GM21515 (cell line): ENCODE data around the gene GRB10.
"Not testable (repeated sequence)": the region's sequence is repeated elsewhere in the genome, so short reads cannot be mapped to it uniquely, and the experiment has no call there.

Source experiments
- ATAC-seq: cut with Tn5 transposase; IDR thresholded peaks from one replicate; pipeline ENCODE4 v1.9.1; 2021; ENCODE audit not compliant: unreplicated experiment

Gene GRB10

DNA sequence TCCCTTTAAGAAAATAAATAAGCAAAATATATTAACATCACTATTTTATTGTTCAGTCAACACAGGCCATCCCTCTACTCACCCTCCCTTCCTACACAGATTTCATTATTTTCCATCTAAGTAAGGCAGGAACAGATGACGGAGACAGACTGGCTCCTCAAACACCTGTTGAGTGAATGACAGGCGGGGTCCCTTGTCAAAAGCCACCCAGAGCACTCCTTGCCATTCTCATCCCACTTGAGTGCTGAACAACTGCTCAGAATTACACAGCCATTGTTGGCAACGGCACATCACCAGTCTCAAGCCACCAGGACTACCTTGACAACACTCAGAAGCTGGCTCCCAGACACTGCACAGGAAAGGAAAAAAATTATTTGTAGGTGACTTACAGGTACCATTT is 3.3 kb downstream of the GRB10 start:
- no peak for ATAC-seq

DNA sequence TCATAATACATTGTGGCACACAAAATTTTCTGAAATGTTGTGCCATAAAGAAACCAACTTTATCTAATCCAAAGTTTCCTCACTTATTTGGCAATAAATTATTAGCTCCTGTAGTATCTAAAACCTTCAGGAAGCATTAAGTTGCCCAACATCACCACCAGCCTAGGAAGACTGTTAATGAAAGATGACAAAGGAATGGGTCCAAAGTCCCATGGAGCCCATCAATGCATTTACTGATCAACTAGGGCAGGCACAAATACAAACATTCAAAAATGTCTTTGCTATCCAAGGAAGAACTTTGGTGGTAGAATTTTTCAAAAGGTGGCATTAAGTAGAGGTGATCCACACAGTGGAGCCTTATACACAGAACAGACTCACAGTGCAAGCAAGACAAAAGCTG is 4.5 kb downstream of the GRB10 start:
- ATAC-seq: no peak

DNA sequence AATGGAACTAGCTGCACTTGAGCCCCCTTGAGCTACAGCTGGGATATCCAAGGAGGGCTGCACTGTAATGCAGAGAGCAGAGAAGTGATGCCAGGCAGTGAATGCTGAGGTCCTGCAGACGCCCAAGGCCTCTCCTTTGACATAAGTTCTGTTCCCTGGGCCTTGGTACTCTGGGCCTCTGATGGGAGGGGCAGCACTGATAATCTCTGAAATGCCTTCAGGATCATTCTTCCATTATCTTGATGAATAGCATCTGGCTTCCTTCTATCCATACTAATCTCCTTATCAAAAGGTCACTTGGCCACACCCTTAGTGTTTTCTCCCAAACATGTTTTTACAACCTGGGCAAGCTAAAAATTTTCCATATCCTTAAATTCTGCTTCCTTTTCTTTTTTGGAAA is 6.9 kb downstream of the GRB10 start:
- no peak for ATAC-seq

DNA sequence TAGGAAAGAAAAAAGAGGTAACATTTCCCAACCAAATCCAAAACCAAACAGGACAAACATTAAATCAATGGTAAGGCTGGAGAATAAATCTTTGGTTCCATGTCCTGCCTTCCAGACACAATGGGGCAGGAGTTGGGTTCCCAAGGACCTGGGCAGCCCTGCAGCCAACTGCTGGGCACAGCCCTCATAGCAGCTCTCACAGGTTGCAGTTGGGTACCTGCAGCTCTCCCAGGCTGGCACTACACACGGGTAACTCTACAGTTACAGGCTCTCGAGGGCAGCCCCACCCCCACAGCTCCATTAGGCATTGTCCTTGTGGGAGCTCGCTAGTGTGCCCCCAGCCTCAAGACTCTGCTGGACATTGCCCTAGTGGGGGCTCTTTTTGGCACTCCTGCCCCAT is 7.5 kb downstream of the GRB10 start:
- ATAC-seq: no peak

DNA sequence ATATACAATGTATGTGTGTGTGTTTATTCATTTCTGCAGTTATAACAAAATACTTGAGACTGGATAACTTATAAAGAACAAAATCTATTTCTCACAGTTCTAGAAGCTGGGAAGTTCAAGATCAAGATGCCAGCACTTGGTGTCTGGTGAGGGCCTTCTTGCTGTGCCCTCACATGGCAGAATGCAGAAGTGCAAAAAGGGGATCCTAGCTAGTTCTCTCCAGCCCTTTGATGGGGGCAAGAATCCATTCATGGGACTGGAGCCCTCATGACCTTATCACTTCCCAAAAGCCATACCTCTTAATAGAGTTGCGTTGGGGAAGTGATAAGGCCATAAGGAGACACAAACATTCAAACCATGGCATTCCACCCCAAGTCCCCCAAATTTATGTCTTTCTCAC is 8.4 kb downstream of the GRB10 start:
- ATAC-seq: no peak

DNA sequence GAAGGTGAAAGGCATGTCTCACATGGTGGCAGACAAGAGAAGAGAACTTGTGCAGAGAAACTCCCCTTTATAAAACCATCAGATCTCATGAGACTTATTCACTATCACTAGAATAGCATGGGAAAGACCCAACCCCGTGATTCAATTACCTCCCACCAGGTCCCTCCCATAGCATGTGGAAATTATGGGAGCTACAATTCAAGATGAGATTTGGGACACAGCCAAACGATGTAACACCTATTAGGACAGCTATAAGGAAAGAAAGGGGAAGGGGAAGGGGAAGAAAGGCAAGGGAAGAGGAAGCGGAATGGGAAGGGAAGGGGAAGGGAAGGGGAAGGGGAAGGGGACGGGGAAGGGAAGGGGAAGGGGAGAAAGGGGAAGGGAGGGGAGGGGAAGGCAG is 9.6 kb downstream of the GRB10 start:
- not testable (repeated sequence) for ATAC-seq

DNA sequence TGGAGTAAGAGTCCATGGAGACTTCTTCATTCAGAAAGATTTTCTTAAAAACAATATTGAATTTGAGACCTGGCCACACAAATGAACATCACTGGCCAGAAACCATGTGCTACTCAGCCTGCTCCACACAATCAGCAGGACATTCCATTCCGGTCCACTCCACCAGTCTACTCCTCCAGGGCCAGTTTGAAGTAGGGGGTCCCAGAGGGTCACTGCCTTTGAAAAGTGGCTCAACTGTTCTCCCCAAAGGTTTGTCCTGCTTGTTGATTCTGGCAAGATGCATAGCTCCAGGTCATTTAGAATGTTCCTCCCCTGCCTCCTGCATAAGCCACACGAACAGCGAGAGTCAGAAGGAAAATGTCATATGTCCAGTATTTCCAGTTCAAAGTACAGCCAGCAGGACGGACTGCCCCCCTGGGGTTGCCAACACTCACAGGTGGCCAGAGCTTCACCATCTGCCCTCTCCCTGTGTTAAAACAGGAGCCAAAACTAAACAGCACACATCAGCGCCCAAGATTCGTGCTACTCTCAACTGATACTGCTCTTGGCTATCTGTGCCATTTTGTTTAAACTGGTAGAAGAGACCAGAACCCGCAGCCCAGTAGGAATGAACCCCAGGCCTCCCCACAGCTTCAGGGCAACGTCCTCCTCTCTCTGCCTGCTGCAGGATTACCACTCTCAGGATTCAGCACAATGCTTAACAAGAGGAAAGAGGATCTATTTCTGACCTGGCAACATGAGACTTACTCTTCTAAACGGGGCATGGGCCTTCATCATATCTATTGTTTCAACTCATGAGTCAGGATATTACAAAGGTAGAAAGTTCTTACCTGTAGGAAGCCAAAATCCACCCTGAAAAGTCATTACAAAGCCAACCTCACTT is 11.3 kb downstream of the GRB10 start:
- no peak for ATAC-seq

DNA sequence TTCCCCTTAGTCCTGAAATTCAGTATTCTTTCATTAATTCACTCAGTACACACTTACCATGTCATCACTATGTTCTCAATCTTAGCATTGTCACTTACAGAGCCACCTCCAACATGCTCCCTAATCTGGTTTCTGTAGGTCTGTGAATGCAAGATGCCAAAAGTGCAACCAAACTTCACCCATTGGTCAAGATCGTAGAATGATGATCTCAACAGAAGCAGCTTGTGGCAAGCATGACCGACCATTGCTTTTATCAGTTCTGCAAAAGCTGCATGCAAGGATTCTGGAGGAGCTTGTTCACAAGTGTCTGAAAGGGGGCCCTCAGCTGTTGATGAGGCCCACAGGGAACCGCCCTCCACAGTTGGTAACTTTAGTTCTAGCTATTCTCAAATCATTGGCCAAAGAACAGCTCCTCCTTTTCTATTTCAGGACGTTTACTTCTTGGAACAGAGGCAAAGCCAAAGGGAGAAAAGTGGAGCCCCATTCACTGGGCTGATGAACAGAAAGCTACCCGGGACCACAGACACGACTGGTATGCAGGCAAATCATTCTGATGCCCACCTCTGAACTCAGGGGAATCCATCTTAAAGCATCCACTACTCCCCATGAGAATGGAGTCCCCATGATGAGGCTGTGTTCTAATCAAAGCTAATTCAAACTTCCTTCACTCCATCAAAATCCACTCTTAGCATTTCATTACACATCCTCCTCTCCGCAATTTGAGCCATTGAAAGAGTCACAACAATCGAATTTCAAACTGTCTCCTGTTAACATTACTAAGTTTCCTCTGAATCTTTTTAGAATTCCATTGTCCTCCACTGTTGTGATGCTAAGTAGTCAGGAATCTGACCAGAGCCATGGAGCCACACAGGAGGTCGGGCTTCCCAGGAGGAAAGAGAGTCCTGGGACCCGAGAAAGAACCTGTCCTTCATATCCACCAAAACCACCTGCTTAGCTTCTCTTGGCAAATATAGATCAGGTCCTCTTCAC is 13.9 kb downstream of the GRB10 start:
- ATAC-seq: no peak

DNA sequence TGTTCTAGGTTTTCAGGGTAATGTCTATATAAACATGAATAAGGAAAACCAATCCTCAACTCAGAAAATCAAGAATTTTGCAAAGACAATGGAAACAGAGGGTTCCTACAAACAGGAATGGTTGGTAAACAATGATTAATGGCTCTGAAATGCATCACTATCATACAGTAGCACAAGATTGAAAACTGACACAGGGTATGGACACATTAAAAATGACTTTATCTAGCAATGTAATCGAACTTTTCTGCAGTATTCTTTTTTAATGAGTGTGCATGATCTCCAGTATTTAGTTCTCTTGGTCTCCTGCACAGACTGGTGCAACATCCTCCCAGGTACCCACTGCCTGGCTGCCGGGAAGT is 15.9 kb downstream of the GRB10 start:
- ATAC-seq: no peak

DNA sequence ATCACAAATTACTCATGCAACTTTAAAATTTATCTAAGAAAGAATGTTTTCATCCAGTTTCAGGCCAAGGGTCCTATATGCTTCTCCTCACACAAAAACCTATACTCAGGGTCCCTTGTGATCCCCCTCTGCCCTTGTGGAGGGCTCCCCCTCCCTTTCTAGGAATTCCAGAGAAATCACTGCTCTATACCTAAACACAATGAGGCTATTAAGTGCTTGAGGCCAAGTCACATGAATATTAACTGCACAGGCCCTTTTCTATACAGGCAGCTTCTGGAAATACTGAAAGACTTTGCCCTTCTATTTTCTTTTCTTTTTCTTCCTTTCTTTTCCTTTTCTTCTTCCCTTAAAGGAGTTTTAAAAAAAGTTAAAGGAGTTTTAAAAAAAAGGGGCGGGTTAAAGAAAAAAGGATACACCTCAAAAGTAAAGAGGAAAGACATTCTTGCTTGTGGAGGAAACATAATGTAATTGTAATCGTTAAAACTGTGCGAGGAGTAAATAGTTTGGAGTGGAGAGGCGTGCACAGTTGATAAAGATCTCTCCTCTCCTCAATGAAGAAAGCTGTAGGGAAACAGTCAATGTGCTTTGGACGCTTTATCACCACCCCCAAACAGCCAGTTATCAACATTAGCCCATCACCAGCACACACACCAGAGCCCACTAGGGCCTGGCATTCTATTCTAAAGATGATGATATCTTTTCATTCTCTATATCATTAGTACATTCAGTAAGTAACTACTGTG is 16.4 kb downstream of the GRB10 start:
- ATAC-seq: no peak

DNA sequence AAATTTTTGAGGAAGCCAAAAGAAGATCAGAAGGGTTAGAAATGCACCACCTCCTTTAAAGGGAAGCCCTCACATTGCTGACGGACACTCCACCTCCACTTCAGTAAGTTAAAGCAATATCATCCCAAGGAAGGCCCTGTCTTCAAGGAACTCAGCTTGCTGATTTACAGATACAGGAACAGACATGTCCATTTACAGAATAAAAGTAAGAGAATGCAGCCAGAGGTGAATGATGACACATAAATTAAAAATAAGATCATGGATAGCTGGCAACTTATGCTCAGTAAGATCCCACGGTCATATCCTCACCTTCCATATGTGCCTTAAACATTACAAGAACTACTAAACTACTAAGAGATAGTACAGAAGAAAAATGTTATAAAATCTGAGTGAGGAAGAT is 20.4 kb downstream of the GRB10 start:
- no peak for ATAC-seq

DNA sequence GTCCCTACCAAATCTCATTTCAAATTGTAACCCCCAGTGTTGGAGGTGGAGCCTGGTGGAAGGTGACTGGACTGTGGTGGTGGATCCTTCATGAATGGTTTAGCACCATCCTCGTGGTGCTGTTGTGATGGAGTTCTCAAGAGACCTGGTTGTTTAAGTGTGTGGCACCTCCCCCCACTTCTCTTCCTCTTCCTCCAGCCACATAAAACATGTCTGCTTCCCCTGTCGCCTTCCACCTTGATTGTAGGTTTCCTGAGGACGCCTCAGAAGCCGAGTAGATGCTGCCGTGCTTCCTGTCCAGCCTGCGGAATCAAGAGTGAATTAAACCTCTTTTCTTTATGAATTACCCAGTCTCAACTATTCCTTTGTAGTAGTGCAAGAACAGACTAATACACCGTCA is 21.0 kb downstream of the GRB10 start:
- no peak for ATAC-seq

DNA sequence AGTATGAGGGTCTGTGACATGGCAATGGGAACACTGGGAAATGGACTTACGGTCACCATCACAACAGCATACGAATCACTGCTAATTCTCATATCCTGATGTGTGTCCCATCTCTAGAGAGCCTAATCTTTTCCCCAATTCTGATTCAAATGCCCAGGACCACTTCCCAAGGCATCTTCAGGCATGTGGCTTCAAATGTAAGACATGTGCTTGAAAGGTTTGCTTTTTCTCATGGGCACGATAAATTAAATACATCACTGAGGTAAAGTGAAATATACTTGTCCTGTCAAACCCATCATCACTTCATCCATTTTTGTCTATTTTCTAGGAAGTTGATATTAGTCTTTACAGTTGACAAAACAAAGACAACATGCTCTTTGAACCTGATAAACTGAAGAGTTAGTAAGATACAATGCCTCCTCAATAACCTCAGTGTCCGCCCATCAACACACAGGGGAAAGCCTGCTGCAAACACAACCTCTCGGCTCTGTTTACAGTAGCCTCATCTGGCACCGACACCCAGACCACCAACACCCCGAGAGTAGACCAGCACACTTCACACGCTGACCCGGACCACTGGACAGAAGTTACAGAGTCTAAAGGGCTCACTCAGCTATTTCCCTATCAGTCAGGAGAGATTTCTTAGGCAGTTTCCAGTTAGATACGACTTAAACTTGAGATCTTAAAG is 24.8 kb downstream of the GRB10 start:
- ATAC-seq: no peak

DNA sequence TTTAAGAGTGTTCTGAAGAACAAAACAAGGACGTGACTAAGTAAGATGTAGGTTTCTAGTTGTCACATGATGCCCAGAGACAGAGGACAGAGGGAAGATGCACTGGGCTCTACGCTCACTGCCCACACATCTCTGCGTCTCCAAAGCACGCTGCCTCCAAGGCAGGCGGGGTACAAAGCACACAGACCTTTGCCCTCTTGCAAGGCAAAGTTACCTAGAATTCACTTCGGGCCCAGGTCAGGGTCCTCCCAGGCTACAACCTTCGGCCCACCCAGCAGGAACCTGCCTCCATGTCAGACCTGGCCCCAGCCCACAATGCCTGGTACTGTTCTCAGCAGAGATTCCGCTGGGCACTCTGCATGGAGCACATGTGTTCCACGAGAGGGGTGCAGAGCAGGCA is 26.5 kb downstream of the GRB10 start:
- ATAC-seq: no peak

DNA sequence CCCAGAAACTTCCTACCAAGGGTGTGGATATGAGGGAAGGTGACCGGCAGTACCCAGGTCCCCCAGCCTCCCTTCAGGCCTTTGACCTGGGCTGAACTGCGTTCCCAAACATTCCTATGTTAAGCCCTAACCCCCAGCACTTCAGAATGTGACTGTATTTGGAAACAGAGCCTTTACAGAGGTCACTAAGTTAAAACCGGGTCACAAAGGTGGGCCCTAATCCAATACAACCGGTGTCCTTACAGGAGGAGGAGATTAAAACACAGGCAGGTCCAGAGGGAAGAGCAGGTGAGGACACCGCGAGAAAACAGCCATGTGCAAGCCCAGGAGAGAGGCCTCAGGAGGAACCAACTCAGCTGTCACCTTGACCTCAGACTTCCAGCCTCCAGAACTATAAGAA is 28.0 kb downstream of the GRB10 start:
- ATAC-seq: no peak

DNA sequence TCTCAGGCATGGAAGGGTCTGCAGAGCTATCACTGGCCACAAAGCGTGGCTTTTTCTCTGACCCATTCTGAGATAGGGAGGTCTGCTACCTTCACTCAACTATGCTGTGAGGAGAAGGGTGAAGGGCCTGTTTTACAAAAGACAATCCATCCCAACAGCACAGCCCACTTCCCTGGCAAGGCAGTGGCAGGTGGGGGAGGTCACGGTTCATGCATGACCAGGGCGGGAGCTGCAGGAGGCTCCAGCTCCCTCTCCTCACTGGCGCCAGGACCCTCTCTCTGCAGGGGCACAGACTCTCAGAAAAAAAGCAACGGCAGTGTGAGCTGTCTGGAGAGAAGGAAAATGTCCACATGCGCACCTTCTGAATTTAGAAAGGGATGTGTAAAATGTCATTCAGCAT is 28.5 kb downstream of the GRB10 start:
- ATAC-seq: no peak

DNA sequence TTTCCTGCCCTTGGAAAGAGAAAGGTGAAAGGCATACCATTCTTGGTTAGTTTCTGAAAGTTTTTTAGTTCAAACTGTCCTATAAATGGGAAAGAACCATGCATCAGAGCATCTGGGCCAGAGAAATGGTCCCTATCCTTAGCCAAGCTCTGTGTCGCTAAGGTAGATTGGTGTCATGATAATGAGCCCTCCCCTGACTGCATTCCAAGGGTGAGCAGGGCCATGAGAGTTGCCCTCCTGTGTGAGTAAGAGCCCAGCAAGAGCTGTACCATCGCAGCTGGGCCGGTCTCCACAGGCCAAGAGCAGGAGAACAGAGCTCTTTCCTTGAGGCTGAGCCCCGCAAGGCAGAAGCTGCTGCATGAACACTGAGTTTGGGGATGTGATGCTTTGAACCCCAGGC is 30.3 kb downstream of the GRB10 start:
- no peak for ATAC-seq

DNA sequence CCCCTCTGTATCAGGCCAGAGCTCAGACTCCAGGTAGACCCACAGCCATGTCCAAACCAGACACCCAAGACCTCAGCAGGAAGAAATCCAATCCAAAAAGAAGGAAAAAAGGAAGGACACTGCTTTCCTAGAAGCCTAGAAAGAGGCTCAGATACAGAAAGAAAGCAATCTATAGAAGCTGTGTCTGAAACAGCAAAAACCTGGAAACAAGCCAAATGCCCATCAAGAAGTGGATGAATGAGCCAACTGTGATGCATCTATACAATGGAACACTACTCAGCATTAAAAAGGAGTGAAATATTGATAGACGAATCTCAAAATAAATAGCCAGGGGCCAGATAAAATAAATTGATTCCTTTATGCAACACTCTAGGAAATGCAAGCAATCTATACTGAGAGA is 31.6 kb downstream of the GRB10 start:
- ATAC-seq: no peak

DNA sequence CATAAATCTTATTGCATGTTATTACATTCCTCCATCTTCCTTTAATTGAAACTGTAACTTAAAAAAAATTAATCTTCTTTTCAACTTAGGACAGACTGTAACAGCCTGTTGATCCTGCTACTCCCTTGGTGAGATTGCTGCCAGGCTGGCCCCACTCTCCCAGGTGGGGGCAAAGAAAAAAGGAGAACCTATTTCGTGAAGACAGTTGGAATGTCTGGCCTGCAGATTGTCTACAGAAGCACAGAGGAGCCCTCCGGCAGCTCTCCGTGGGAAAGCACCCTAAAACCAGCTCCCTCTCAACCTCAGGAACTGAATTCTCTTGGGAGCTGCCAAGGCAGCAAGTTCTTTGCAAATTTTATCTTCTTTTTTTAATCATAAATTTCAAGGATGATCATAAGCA is 32.8 kb downstream of the GRB10 start:
- ATAC-seq: no peak

DNA sequence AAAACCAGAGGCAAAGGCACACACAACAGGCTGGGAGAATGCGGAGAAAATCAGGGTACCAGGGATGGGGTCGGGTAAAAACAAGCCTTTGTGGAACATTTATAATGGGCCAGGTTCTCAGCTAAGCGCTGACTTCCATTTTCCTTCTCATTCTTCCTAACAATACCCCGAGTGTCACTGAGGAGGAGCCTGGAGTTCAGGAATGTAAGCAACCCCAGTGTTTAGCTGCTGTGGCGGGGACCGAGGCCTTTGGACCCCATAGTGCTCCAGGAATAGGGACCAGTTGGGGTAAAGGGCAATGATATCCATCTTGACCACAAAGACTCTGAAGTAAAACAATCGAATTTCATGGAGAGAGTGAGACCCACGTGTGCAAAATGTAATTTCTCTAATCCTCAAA is 34.2 kb downstream of the GRB10 start:
- no peak for ATAC-seq

DNA sequence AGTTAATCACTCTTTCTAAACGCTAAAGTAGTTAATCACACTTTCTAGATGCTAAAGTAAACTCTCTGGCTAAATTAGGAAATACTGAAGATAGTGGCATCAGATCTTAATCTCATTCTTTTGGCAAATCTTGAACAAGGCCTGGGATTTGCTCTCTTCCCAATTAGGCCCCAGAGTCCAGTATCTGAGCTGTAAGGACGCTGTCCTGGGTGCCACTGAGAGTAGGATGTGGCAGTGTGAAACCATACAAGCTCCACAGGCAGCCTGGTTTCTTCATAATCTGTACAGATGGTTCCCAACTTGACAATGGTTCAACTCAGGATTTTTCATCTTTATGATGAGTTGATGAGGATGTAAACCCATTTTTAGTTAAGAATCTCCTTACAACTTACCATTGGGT is 36.9 kb downstream of the GRB10 start:
- ATAC-seq: no peak
